GM21723 (cell line): ENCODE results near the gene VSIG10.
"Not testable (repeated sequence)": the region's sequence is repeated elsewhere in the genome, so short reads cannot be mapped to it uniquely, and the experiment has no call there.

Experiments used
- ATAC-seq: cut with Tn5 transposase; IDR thresholded peaks from one replicate; pipeline ENCODE4 v1.9.1; 2021; ENCODE audit warnings: mild to moderate bottlenecking, moderate library complexity; ENCODE audit not compliant: unreplicated experiment

VSIG10 gene

GRCh38 chr12:118035190-118036041 is 68.4 kb downstream of the VSIG10 start:
- peak; percentile 85 for ATAC-seq

- ATAC-seq: no peak
These were observed 69.2 kb downstream of the VSIG10 start for GRCh38 chr12:118034429-118035189.

- ATAC-seq: no peak
These were observed 69.9 kb downstream of the VSIG10 start for GRCh38 chr12:118033902-118034301.

GRCh38 chr12:118033323-118033722 is 70.5 kb downstream of the VSIG10 start:
- no peak for ATAC-seq

GRCh38 chr12:118032188-118032587 is 71.6 kb downstream of the VSIG10 start:
- ATAC-seq: no peak

GRCh38 chr12:118029166-118029565 is 74.6 kb downstream of the VSIG10 start:
- no peak for ATAC-seq

GRCh38 chr12:118025168-118025567 is 78.6 kb downstream of the VSIG10 start:
- ATAC-seq: no peak

GRCh38 chr12:118023301-118023860 is 80.4 kb downstream of the VSIG10 start:
- no peak for ATAC-seq

GRCh38 chr12:118022728-118023109 is 81.1 kb downstream of the VSIG10 start:
- no peak for ATAC-seq

GRCh38 chr12:118022097-118022727 is 81.6 kb downstream of the VSIG10 start:
- ATAC-seq: not testable (repeated sequence)

GRCh38 chr12:118020036-118020435 is 83.8 kb downstream of the VSIG10 start:
- ATAC-seq: no peak

GRCh38 chr12:118017926-118018325 is 85.9 kb downstream of the VSIG10 start:
- ATAC-seq: no peak

- peak; percentile 99 for ATAC-seq
These were observed 87.2 kb downstream of the VSIG10 start, which contains the start of gene RFC5 for GRCh38 chr12:118016424-118017264. TSS of gene RFC5 (plus strand) at chr12:118016703. CDS start at chr12:118016828, 125 bp downstream.

GRCh38 chr12:118015944-118016343 is 87.9 kb downstream of the VSIG10 start:
- peak; percentile 3 for ATAC-seq

GRCh38 chr12:118015306-118015705 is 88.5 kb downstream of the VSIG10 start:
- no peak for ATAC-seq
